Measurements from ENCODE around the gene OVOL1.
A peak's percentile ranks its signal among the peaks of the same experiment; 100 is the strongest.

DNA sequence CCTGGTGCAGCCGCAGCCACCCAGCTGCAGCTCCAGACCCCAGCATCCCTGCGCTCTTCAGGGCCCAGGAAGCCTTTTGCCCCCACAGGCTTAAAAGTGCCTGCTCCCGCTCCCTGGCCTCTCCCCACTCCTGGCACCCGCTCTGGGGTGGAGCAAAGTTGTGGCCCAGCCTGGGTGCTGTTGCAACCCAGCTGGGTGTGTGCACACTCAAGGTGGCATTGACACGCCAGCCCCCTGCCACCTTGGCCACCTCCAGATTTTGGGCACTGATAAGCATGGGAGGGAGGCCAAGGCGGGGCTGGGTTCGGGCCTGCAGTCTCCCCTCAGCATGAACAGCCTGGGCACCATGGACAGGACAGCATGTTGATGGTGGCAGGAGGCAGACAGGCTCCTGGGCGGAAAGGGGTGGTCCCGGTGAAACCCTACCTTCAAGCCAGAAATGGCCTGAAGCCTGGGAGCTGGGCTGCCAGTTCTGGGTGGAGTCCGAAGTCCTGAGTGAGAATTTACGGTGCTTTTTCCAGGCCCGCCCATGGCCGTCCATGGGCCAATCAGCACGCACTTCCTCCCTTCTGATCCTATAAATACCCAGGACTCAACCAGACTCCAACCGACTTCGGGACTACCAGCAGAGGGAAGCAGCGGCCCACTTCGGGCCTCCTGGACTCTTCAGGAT is 42.7 kb upstream of the OVOL1 start:
- TF ChIP-seq POLR2A (IDR thresholded peaks at IDR 0.05; ENCODE audit: extremely low read depth, insufficient read length) (no peak), MAX (IDR thresholded peaks at IDR 0.05; ENCODE audit: low read depth, low read length) (no peak)
- TF ChIP-seq, protein P1, sequence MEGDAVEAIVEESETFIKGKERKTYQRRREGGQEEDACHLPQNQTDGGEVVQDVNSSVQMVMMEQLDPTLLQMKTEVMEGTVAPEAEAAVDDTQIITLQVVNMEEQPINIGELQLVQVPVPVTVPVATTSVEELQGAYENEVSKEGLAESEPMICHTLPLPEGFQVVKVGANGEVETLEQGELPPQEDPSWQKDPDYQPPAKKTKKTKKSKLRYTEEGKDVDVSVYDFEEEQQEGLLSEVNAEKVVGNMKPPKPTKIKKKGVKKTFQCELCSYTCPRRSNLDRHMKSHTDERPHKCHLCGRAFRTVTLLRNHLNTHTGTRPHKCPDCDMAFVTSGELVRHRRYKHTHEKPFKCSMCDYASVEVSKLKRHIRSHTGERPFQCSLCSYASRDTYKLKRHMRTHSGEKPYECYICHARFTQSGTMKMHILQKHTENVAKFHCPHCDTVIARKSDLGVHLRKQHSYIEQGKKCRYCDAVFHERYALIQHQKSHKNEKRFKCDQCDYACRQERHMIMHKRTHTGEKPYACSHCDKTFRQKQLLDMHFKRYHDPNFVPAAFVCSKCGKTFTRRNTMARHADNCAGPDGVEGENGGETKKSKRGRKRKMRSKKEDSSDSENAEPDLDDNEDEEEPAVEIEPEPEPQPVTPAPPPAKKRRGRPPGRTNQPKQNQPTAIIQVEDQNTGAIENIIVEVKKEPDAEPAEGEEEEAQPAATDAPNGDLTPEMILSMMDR (IDR thresholded peaks at IDR 0.05; ENCODE audit: low read depth, low read length): peak; percentile 33
